Measurements from ENCODE around the gene WDR37.

DNA sequence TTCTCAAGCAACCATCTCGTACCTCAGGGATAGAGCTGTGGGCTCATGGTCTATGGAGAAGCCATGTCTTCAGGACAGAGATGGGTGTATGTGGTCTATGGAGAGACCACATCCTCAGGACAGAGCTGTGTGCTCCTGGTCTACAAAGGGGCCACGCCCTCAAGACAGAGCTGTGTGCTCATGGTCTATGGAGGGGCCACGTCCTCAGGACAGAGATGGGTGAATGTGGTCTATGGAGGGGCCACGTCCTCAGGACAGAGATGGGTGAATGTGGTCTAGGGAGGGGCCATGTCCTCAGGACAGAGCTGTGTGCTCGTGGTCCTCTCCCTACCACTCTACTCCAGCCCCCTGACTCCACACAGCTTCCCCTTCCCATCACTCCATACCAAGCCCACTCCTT lies 117.8 kb downstream of the WDR37 start:
- TF ChIP-seq EZH2 (IDR thresholded peaks at IDR 0.05; ENCODE audit: insufficient read depth, poor library complexity, severe bottlenecking): no peak
- TF ChIP-seq EZH2phosphoT487 (IDR thresholded peaks at IDR 0.05; ENCODE audit: insufficient read depth, low read depth): no peak

Measured in GM23248 (cell line).